Inflammatory macrophage treated with lipopolysaccharide for 4 hours (primary cell): ENCODE data around the gene OPRL1.
"Not testable (repeated sequence)": the region's sequence is repeated elsewhere in the genome, so short reads cannot be mapped to it uniquely, and the experiment has no call there.

Experiments
- DNase-seq: peaks from one replicate; pipeline ENCODE4 v3.0.0-alpha.2; 2020

OPRL1 gene

GRCh38 chr20:64073476-64074183 is 6.3 kb upstream of the OPRL1 start:
- no peak for DNase-seq

- no peak for DNase-seq
Measured at GRCh38 chr20:64074184-64074789, 5.6 kb upstream of the OPRL1 start.

GRCh38 chr20:64074963-64075362 is 4.9 kb upstream of the OPRL1 start:
- DNase-seq: no peak

GRCh38 chr20:64075556-64075955 is 4.3 kb upstream of the OPRL1 start:
- no peak for DNase-seq

- no peak for DNase-seq
Measured at GRCh38 chr20:64076061-64076997, 3.6 kb upstream of the OPRL1 start.

- DNase-seq: peak; percentile 51
Measured at GRCh38 chr20:64077094-64077493, 2.8 kb upstream of the OPRL1 start.

- no peak for DNase-seq
Measured at GRCh38 chr20:64077541-64077875, 2.4 kb upstream of the OPRL1 start.

GRCh38 chr20:64077876-64078551 is 1.9 kb upstream of the OPRL1 start:
- peak; percentile 15 for DNase-seq

- DNase-seq: no peak
Measured at GRCh38 chr20:64078934-64079272, 979 bp upstream of the OPRL1 start.

GRCh38 chr20:64079273-64080012 is 439 bp upstream of the OPRL1 start, which contains the start of gene RGS19:
Gene RGS19, minus strand, starts transcription at chr20:64079518. Its CDS starts 2,632 bp downstream, at chr20:64076886.
- peak; percentile 83 for DNase-seq

GRCh38 chr20:64080813-64081623 is 1.1 kb downstream of the OPRL1 start:
- DNase-seq: no peak

GRCh38 chr20:64081624-64081964 is 1.7 kb downstream of the OPRL1 start:
- DNase-seq: no peak

- DNase-seq: no peak
Measured at GRCh38 chr20:64082126-64082731, 2.3 kb downstream of the OPRL1 start.

GRCh38 chr20:64082820-64083377 is 3.0 kb downstream of the OPRL1 start:
- no peak for DNase-seq

- peak; percentile 72 for DNase-seq
Measured at GRCh38 chr20:64083378-64083803, 3.5 kb downstream of the OPRL1 start.

GRCh38 chr20:64083804-64084684 is 4.2 kb downstream of the OPRL1 start, which contains the start of gene LKAAEAR1:
Gene LKAAEAR1, minus strand, starts transcription at chr20:64084398. Its CDS starts 179 bp downstream, at chr20:64084219.
- no peak for DNase-seq

- DNase-seq: no peak
Measured at GRCh38 chr20:64084685-64085152, 4.8 kb downstream of the OPRL1 start.

- DNase-seq: no peak
Measured at GRCh38 chr20:64086801-64087200, 6.9 kb downstream of the OPRL1 start.

- not testable (repeated sequence) for DNase-seq
Measured at GRCh38 chr20:64087226-64087825, 7.4 kb downstream of the OPRL1 start.
